ENCODE results near the gene RNF220.

RNF220 gene

DNA sequence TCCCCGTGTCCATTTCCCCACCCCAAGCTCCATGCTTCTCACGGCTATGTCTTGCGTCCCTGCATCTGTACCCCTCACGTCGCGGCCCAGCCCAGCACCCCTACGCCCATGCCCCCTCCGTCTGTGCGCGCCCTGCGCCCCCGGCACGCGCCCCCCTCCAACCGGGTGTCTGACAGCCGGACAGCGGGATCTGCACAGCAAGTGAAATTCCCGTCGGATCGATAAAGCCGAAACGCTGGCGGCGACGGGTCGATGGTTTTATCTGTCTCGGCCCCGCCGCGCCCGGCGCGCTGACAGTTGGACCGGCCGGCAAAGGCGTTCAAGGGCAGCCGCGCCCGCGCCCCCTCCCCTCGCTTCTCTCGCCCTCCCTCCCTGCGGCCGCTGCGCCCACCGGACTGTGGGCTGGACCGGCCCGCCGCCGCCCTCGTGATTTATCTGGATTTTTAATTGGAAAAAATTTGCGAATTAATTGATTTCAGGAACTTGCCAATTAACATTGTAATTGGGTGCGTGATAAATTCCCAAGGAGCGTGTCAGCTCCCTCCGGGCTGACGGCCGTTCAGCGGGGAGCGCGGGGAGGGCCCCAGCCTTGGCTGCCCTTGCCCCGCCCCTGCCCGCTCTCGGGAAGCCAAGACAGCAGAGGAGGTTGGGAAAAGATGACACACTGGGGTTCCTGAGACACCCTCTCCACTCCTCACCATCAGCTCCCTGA lies 212.1 kb downstream of the RNF220 start:
- DNase-seq = peak; percentile 54

DNA sequence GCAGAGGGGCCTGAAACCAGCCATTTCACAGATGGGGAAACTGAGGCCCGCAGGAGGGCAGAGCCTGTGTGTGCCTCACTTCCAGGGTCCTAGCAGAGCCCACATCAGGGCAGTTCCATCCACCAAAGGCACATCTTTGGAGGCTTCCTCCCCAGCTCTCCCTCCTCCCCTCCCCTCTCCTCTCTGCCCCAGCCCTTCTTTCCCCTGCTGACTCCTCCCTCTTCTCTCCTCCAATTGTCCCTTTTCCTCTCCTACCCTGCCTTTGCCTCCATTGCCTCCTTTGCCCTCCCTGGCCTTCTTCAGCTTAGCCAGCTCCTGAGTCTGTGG lies 212.6 kb downstream of the RNF220 start:
- DNase-seq = no peak

DNA sequence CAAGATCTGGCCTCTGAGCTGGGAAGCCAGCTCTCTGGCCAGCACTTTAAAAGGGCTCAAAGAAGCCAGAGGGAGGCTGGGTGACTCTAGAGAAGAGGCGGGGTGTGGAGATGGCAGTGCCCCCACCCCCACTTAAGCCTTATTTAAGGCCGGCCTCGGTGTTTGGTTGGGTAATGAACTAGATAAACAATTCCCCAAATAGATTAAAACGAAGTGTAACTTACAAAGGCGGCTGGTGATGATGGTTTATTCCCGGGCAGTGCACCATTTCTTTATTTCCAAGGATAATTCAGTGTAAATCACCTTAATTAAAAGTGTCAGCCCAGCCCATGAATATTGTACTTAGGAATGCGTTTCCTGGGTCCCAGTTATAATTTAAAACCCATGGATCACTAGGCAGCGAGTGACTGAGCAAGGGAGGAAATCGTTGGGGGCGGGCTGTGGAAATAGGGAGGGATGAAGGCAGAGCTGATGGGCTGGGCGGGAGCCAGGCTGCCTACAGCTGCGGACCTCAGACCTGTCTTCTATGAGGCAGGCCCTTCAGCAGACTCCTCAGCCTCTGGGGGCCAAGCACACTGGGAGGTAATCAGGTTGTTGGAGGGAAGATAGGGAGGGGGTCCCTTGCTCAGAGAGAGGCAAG lies 214.3 kb downstream of the RNF220 start:
- DNase-seq = peak; percentile 88

DNA sequence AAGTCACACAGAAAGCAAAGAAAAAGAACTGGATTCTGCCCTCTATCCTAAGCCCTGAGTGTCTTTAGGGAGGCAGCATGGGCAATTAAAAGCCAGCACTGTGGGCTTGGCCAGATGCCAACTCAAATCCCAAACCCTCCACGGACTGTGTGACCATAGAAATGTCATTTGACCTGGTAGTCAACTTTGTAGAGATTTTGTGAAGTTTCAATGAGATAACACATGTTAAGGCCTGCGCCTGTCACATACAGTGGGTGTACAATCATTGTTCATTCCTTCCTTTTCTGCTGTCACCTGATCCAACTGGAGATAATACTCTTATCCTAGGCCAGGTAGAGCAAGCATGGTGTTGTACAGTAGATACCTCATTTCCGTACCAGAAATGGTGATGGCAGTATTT lies 215.0 kb downstream of the RNF220 start:
- no peak for DNase-seq

DNA sequence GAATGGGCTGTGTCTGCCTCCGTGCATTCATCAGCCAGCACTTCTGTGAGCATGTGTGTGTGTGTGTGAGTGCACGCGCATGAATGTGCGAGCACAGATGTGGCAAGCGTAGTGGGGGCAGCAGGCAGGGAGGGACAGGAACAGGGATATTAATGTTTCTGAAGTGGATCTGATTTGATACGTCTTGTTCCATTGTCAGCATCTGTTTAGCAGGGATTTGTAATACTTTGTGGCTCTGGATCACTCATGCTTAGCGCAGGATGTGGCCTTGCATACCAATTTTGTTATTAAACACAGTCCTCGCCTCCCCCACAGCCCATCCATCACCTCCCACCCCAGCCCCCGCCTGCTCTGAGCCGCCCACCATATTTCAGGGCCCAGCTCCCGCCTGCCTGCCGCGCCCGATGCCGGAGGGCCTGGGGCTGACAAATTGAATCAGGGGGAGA lies 216.8 kb downstream of the RNF220 start:
- DNase-seq = no peak

DNA sequence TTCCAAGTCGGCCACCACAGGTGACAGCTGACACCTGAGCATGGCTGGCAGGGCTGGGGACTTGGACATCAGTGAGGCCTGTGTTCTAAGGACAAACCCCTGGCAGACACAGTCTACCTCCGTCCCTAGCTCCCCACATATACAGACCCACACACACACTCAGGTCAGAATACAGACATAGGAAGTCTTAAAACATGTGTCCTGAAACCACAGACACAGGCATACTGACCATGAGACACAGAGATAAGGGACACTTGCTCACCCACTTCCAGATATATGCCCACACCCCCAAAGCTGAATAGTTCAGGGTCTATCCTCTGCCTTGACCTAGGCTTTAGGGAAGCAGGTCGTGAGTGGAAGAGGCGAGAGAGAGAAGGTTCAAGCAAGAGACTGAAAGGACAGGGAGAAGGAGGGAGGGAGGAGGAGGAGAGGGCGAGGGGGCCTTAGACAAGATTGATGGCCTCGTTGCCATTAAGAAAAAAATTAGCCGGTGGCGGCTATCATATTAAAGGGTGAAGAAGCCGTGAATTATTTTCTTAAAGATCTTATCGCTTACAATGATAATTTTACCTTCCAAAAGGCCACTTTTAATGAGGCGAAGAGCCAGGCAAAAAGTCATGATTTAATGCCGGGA lies 219.3 kb downstream of the RNF220 start:
- no peak for DNase-seq

DNA sequence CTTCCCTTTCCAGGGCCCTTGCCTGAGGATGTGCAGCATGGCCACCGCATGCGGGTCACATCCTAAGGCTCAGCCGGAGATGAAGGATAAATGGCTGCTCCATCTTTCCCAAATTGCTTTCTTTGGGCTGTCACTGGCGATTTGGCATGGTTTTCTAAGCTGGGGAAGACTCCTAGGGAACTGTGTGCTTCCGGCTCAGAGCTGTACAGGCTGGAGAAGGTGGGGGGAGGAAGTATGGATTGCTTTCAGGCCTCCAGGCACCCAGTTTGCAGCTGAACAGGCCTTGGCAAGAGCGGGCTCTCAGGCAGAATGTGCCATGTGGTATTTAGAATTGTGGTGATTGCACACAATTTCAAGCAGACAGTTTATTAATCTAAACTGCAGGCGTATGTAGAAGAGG lies 220.3 kb downstream of the RNF220 start:
- DNase-seq = no peak

DNA sequence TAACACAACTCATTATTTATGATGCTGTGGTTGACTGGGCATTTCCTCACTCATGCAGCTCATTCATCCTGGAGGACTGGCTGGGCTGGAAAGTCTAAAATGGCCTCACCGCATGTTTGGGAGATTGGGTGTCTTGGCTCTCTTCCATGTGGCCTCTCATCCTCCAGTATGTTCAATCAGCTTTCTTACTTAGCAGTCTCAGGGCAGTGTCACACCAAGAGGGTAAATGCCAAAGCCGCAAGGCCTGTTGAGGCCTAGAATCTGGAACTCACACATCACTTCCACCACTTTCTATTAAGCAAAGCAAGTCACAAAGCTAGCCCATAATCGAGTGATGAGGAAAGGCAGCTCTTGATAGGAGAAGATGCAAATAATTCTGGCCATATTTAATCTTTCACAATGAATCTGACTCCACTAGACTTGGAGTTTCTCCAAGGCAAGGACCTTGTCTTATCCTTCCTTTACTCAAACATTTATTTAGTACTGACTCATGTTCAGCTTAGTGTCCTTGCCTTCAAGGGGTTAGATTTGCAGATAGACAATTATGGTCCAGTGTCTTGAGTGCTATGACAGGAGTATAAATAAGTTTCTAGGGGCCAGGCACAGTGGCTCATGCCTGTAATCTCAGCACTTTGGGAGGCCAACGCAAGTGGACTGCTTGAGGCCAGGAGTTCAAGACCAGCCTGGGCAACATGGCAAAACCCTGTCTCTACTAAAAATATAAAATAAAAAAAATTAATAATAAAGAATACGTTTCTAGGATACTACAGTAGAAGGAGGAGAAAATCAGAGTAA lies 224.1 kb downstream of the RNF220 start:
- peak; percentile 73 for DNase-seq

DNA sequence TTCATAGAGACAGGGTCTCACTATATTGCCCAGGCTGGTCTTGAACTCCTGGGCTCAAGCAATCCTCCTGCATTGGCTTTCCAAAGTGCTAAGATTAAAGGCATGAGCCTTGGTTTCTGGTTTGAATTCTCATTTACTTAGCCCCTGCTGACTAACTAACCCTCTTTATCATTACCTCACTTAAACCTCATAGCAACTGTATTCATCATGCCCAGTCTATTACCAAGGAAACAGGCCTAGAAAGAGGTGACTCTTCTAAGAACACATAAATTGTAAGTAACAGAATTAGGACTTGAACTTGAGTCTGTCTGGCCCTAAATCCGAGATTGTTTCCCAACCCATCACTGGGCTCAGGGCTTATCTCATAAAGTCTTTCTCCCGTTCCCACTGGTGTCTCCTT lies 225.1 kb downstream of the RNF220 start:
- no peak for DNase-seq

DNA sequence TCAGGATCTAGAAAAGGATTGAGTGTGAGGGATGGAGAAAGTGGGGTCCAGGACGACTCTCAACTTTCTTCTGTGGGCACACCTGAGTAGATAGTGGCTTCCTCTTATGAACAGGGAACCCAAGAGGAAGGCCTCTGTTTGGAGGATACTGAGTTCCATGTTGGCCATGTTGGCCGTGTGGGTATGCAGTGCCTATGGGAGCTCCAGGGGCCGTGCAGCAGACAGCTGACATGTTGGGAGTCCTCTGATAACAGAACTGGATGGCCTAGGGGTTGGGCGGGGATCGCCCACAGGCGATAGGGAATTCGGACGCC lies 226.2 kb downstream of the RNF220 start:
- DNase-seq = no peak

DNA sequence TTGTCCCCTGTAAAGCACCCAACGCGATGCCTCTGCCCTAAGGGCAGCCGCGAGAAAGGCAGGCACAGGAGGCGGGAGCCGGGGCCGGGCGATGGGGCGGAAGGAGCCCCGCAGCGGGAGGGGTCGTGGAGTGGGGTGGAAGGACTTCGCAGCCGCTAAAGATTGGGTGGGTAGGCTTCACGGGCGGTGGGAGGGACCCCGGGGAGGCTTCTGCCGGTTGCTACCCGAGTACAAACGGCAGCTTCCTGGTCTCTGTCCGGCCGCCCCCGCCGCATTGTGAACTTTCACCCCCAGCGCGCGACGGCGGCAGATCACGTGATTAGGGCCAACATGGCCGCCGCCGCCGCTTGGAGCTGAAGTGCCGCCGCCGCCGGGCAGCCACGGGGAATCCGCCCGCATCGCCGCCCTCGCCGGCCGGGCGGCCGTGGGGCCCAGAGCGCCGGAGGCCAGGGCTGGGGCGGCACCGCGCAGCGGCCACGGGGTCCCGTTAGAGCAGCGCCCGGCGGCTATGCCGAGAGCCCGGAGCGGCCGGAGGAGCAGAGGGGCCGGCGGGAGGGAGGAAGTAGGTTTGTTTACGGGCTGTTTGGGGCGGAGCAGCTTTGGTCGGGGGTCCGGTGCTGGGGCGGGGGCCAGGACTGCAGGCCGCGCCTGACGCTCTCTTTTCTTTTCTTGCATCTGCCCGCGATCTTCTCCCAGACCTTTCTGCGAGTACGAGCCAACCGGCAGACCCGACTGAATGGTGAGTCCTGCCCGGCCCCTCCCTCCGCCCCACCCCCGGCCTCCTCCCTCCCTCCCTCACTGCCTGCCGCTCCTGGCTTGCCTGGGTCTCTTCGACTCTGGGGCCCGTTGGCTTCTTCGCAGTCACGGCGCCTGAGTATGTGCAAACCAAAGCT lies 226.8 kb downstream of the RNF220 start:
- DNase-seq = peak; percentile 77

DNA sequence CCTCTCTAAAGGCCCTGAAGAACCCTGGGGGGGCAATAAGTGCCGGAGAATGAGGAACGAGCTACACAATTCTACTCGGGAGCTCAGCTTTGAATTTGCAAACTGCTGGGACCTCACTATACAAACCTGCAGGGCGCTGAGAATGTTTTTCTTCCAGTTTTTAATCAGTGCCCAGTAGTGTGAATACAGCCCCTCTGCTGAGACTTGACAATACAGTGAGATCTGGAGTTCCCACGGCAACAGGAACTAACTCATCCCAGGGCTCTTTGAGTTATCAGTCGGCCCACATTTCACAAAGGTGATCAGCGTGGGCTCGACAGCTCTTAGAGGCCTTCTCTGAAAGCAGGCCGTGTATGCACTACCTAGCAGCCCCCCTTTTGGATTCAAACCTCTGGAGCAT lies 227.5 kb downstream of the RNF220 start:
- no peak for DNase-seq

DNA sequence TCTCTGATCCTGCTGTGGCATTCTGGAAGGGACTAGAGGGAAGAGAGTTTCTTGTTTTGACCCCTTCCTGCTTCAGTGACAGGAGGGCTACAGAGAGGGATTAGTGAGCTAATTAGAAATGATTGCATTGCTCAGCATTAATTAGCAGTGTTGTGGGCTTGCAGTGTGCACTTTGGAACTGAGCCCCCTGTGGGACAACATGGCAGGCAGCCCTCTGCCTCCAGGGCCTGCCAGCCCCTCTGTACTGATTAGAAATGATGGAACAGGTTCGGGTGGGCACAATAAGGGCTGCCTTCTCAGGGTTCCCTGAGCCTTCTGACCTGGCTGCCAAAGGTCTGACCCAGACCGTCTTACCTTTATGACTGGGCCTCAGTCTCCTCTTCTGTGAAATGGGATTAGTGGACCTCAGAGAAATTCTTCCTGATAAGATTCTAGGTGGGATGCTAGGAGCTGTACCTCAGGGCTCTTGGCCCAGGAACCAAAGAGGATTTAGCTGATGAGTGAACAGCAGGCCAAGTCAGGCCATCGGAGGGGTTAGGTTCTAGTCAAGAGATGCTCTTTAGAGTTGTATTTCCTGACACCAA lies 229.6 kb downstream of the RNF220 start:
- no peak for DNase-seq

DNA sequence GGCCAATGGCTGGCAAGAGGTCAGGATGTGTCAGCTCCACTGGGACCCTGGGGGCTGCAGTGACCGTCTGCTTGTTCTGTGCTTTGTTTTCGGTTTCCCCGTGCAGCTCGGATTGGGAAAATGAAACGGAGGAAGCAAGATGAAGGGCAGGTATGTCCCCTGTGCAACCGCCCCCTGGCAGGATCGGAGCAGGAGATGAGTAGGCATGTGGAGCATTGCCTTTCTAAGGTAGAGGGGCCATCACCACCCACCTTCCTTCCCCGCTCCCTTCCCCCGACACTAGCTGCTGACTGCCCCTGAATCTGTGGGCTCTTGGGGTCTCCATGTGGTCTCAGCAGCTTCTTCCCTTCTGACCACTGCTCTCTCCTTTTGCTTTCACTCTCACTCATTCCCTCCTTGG lies 230.4 kb downstream of the RNF220 start:
- DNase-seq = no peak

DNA sequence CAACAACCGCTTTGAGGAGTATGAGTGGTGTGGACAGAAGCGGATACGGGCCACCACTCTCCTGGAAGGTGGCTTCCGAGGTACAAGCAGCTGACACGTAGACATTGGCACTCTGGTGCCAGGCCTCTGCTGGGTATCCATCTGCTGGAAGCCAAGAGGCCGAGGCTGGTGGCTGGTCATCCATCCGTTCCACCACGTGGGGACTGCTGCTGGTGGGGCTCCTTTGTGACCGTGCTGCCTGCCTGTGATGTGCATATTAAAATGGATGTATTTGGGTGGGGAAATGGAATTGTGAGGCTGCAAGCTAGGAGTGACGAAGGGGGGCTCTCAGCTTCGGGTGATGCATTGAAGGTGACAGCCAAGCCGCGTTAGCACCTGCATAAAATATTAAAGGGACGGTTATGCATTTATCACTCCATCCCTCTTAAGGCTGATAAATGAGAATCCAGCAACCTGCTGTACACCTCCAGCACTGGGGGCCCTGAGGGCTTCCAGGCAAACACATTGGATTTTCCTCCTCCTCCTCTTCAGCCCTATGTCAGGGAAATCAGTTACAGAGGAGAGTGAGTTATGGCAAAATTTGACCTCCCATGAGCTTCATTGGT lies 231.1 kb downstream of the RNF220 start:
- no peak for DNase-seq

DNA sequence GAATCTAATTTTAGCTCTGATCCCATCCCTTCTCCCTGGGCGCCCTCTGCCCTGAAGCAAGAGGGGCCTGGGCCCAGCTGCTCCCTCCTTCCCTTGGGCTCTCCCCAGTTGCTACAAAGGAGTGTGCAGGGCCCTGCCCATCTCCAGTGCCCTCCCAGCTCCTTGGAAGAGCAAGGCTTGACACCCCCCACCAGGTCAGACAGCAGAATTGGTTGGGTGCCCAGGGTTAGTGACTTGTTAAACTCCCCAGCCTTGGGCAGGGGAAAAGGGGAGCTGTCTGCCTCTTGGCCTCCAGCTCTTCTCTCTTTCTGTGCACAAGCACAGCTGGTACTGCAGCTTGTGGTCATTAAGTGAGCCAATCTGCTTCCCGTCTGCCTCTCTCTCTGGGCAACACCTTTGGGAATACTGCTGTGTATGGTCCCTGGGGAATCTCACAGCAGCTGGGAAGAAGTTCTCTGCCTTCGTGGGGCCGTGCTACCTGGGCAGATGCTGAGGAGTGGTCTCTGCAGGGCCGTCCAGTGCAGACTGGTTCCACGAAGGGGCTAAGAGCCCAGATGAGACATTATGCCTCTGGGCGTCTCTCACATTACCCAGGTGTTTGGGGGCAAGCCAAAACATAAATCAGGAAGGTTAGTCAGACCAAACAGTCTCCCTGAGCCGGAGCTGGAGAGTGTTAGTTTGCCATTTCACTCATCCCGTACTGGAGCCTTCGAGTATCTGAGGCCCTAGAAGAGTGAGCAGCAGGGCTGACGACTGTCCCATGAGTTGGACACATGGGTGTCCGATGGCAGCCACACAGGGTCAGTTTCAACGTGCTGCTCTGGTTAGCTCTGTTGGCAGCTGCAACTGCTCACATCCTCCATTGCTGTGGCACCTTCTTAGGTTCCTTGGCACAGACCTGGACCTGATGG lies 231.9 kb downstream of the RNF220 start:
- no peak for DNase-seq

DNA sequence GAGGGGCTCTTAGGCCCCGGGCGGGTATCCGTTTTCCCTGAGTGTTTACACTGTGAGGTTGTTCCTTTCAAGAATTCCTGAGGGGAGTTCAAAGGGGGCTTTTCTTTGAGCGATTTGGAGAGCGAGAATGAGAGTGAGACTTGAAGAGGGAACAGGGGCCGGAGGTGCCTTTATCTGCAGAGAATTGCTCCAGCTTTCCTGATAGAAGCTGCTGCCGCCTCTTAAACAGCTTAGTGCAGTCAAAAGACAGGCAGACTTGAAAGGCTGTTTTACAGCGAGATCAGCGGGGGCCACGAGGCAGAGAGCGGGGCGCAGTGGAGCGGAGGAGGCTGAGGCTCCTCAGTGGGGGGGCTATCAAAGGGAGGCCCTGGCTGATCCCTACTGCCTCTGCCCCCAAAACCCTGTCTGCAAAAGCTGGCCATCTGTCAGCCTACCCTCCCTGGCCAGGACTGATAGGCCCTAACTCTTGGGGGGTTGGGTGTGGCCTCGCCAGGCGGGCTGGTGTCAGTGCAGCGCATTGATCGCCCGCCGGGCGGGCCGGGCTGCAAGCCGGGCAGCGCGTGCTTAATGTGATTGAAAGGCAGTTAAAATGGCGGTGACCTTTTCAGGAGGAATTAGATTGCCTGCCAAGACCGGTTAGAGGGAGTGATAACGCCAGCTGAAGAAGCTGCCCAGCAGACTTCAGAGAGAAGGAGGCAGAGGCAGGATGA lies 232.8 kb downstream of the RNF220 start:
- DNase-seq = no peak

DNA sequence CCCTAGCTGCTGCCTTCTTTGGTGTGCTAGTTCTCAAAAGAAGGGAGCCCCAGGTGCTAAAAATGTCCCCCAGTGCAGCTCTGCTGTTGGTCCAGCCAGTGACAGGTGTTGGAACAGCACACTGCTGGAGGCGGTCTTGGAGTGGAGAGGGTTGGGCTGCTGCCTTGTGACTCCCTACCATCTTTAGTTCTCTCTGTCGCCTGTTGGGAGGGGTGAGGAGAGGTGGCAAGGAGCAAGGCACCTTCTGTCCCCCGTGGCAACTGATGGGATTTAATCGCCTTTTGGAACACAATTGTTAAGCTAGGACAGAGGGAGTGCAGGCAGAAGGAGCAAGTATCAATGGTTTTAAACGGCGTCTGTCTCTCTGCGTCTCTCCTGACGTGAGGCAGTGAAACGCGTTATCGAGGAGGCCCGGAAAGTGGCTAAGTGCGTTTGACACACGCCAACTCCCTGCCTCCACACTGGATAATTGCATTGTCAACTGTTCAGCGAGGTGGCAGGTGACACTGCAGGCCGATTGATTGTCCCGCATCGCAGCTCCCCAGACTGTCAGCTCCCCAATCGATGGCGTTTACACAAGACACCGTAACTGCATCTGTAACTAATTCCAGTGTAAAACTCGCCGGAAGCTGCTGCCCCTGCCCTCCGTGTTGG lies 235.3 kb downstream of the RNF220 start:
- no peak for DNase-seq
